ENCODE results near the gene STK40.

Gene STK40

GRCh38 chr1:36385410-36386264, at the start of gene STK40:
Gene STK40, minus strand, starts transcription at chr1:36385924. Its CDS starts 24,592 bp downstream, at chr1:36361332.
- DNase-seq, result peak; percentile 100

- DNase-seq, result no peak
These were observed 47.4 kb upstream of the STK40 start for GRCh38 chr1:36433102-36433501.

DNA sequence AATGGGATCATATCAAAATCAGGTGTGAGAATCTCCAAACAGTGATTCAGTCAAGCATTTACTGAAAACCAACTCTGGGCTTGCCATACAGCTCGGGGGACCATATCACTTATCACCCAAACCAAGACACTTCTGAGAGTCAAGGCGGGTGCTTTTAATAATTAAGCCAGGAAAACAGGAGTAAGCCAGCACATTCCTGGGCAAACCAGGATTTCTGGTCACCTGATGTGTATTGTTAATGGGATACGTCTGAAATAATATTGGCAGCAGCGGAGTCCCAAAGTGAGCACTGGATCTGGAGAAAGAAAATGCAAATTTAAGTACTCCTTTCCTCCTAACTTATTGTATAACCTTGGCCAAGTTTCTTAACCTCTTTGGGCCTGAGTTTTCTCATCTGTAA, 46.9 kb upstream of the STK40 start:
- no peak for DNase-seq

GRCh38 chr1:36425791-36426190, 40.1 kb upstream of the STK40 start:
- DNase-seq, result no peak

- DNase-seq, result no peak
These were observed 35.9 kb upstream of the STK40 start for GRCh38 chr1:36421649-36422048.

DNA sequence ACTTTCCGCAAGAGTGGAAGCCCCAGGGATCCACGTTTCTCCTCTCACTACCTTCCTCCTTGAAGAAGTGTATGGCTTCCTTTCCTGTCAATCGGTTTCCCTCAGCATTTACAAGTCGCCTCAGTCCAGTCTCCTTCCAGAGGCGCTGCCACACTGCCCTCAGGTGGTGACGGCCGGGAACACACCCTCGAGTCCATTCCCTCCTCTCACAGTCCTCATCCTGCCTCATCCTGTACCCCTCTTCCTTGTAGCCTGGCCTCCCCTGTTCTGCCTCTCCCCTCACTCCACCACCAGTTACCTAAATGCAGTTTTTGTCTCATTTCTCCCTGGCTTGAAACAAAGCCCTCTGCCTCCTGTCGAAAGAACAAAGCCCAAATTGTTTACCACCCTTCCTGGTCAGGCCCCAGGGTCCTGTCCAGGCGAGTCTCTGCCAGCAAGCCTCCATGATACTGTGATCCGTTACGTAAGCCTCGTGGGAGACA, 35.2 kb upstream of the STK40 start:
- DNase-seq, result peak; percentile 74

DNA sequence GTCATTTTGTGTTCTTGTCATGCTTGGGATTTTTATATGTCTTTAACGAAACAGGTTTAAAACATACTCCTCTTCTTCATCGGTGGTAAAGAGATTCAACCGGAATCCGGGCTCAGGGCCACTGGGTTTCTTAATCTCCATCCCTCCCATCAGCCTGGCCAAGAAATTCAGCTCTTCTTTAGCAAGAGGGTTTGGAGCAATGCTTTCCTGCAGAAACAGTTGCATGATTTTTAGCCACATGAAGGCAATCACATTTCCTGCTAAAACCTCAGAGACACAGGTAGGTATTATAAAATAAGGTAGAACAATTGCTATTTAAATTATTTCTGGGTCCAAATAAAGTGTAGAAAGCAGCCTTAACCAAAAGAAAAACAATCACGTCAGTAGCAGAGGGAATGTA, 34.7 kb upstream of the STK40 start:
- DNase-seq, result no peak

DNA sequence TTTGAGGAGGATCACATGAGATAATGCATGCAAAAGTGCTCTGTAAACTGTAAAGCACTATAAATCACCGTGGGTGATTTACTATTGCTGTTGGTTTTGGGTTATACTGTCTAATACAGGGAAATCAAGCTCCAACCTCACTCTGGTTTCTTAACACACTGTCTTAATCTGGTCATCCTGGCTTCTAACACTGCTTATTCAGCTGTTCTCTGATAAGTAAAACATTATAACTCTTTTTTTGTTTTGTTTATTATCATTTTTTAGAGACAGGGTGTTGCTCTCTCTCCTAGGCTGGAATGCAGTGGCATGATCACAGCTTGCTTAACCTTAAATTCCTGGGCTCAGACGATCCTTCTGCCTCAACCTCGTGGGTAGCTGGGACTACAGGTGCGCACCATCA, 33.8 kb upstream of the STK40 start:
- DNase-seq, result no peak

DNA sequence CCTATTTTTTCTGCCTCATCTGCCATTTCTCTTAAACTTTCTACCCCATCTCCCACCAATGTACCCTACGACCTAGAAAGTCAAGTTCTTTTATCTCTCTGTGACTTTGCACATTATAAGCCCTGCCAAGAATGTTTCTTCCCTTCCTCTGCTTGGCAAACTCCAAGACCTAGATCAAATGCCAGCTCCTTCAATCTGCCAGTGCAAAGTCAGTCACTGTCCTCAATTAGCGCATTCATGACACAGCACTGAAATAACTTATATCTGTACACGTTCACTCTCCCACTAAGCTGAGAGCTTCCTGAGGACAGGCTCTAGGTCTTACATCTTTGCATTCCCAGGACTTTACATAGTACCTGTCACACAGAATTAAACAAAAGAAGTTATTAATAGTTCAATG, 33.4 kb upstream of the STK40 start:
- DNase-seq, result no peak

DNA sequence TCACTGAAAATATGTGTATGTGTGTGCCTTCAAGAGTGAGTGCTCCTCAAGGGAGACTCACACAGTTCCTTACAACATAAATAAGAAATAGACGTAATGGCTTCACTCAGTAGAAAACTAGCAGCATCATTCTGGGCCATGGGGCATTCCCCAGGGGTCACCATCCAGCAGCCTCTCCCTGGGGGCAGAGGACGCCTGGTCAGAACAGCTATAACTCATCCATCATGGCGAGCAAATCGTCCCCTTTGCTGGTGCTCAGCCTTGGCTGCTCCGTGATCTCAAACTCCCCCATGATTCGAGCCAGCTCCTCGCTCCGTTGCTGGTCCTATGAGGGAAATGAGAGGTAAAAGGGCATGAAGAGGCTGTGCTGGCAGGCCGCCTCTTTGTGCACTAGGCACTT, 32.2 kb upstream of the STK40 start:
- DNase-seq, result no peak

DNA sequence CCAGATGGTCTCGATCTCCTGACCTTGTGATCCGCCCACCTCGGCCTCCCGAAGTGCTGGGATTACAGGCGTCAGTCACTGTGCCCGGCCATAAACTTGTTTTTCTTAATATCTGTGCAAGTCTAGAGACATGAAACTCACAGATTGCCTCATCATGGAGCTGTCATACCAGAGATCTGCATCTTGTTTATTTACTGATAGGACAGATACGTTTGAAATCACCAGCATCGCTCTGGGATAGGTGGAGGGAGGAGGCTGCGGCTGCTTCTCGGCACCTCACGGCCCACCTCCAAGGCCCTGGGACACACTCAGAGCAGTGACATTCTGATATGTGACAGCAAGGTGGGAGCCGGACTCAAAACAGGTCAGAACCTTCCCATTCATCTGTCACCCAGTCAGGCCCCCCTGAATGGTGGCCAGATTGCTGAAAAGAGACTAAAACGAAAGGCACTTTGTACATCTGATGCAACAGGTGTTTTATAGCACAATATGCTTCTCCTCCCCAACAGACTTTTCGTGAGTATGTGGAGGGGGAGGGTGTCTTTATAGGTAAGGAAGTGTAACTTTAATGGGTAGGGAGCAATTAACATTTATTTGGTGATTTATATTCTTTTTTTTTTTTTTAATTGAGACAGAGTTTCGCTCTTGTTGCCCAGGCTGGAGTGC, 30.1 kb upstream of the STK40 start:
- no peak for DNase-seq

DNA sequence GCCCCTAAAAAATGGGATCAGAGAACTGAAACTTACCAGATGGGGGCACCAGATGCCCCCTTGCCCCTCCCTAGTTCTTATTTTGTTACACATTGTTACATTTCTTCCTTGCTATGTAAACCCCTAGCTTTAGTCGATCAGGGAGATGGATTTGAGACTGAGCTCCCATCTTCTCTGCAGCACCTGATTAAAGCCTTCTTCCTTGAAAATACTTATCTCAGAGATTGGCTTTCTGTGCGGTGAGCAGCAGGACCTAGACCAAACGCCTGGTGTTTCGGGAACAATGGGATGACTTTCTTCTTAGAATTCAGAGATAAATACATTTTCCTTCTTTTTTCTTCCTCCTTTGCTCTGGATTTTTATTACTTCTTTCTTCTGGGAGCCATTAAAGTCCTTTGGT, 28.7 kb upstream of the STK40 start:
- no peak for DNase-seq

- no peak for DNase-seq
These were observed 26.2 kb upstream of the STK40 start for GRCh38 chr1:36411674-36412648.

DNA sequence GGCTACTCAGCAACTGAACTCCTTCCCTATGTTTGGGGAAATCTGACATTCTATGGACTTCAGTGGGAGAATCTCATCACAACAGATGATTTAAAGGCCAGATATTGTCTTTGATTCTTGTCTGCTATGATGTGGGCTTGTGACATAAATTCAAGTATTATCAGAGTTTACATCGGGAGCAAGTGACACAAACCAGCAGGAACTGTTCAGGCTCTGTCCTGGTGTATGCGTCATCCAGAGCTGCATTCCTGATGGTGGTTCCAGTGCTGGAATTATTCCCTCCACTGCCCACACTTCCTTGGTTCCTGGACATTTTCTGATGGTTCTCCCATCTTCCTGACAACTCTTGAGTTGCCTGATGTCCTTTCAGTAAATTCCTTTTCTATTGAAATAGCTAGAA, 22.8 kb upstream of the STK40 start:
- DNase-seq, result no peak

GRCh38 chr1:36406440-36406839, 20.7 kb upstream of the STK40 start:
- no peak for DNase-seq

- DNase-seq, result no peak
These were observed 16.8 kb upstream of the STK40 start for GRCh38 chr1:36402504-36402890.

DNA sequence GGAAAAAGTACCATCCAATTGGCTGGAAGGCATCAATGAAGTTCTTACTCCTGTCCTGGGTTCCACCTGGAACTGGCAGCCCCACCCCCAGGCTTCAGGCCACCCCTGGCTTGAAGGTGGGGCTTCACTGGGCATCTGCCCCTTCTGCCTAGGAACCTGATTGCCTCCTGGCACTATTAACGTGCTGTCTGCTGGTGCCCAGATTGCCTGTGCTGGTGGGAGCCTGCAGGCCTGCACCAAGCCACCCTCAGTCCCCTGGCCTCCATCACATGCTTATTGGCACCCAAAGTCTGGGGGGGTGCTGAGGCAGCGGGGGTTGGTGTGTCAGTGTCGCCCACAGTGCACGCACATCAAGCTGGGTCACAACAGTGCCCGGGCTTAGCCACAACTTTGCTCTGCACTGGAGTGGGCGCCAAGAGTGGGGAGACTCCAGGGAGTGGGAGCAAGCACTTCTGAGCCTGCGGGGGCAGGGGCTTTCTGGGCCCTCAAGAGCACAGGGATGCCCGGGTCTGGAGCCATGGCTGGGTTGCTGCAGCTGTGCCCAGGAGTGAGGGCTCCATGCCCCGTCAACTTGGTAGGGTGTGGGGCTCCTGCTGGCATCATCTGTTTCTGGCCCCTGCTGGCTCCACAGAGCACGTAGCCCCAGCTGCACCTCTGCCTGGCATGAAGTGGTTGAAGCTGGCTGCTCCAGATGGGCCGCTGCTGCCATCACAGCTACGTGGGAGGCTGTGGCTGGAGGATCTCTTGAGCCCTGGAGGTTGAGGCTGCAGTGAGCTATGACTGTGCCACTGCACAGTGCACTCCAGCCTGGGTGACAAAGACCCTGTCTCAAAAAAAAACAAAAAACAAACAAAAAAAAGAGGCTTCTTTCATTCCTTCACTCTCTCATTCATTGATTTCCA, 16.1 kb upstream of the STK40 start:
- no peak for DNase-seq

DNA sequence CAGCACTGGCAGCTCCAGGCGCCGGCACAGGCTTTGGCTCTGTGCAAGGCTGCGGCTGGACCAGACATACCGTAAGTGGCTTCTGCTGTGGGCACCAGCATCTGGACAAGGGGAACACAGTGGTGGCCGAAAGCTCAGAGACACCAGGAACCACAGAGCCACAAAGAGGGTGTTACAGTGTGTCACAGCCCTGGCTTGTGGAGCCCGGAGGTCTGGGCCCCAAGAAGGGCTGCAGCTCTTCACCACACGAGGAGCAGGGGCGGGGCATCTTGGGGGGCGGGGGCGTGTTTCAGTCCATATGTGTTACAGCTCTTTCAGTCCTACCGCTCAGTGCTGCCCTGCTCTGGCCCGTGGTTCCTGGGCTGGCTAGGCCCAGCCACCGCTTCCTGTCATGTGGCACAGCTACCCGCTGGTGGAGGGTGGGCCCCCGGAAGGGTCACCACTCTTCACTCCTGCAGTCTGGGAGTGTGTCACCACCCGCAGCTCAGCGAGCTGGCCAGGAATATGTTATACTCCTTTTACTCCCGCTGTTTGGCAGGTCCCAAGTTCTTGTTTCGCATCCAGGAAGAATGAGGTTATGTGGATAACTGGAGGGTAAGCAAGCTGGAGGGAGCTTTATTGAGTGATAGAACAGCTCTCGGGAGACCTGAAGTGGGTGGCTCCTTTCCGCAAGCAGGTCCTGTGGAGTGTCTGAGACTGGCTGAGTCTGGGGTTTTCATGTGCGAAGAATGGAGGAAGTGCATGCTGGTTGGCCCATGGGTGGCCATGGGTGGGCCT, 15.3 kb upstream of the STK40 start:
- no peak for DNase-seq

- DNase-seq, result no peak
These were observed 14.7 kb upstream of the STK40 start for GRCh38 chr1:36400514-36400824.

DNA sequence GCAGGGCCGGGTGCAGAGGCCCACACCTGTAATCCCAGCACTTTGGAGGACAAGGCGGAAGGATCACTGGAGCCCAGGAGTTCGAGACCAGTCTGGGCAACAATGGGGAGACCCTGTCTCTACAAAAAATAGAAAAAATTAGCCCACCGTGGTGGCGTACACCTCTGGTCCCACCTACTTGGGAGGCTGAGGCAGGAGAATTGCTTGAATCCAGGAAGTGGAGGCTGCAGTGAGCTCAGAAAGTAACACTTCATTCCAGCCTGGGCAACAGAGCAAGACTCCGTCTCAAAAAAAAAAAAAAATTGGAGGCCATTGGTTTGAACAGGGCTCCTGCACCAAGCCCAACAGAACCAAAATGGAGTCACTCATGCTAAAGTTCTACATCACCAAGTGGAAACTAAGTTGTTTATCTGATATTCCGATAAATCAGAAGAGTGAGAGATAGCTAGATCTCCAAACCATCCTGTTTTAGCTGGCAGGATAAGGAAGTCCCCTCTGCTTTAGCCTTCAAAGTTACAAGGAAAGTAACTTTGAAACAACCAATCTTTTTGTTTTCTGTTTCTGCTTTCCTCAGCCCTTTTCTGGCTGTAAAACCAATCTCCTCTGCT, 12.8 kb upstream of the STK40 start:
- DNase-seq, result no peak
